HCT116 (cell line): ENCODE data around the gene TUBB4A. TPM values are rescaled to one million over a fixed set of nuclear protein-coding genes. Genes with fewer than 3 reads are reported as not detected.
A peak's percentile ranks its signal among the peaks of the same experiment; 100 is the strongest.

Experiments
- CEBPB ChIP-seq: IDR thresholded peaks from 2 replicates; pipeline ENCODE4 v1.6.1; 2012; ENCODE audit warnings: low read depth
- CTCF ChIP-seq, 3 experiments: fragments of 200-600 bp in 1 of 3; sonication (generic) in 1 of 3; IDR thresholded peaks in 2 of 3; conservative IDR thresholded peaks in 1 of 3; 2 replicates each; pipeline ENCODE4 v1.5.1; 2012 to 2017; ENCODE audit warnings: low read depth in 2 of 3, low read length in 2 of 3, antibody characterized with exemption in 1 of 3, borderline replicate concordance in 1 of 3, control low read depth in 1 of 3, mild to moderate bottlenecking in 1 of 3, mixed read lengths in 1 of 3, mixed run types in 1 of 3, moderate library complexity in 1 of 3; ENCODE audit not compliant: insufficient read depth in 1 of 3
- EZH2 ChIP-seq: fragments of 200-600 bp; sonication (generic); IDR thresholded peaks from 2 replicates; pipeline ENCODE4 v1.6.1; 2017; ENCODE audit warnings: antibody characterized with exemption, mixed run types
- EZH2phosphoT487 ChIP-seq: fragments of 200-600 bp; IDR thresholded peaks from 2 replicates; pipeline ENCODE4 v1.6.1; 2018; ENCODE audit warnings: antibody characterized with exemption, borderline replicate concordance
- JUND ChIP-seq: IDR thresholded peaks from 2 replicates; pipeline ENCODE4 v1.6.1; 2012
- MAX ChIP-seq: IDR thresholded peaks from 2 replicates; pipeline ENCODE4 v1.6.1; 2012
- POLR2A ChIP-seq: IDR thresholded peaks from 2 replicates; pipeline ENCODE4 v1.7.0; 2011; ENCODE audit warnings: borderline replicate concordance; ENCODE audit not compliant: insufficient read depth, insufficient read length; ENCODE audit errors: extremely low read depth
- SP1 ChIP-seq: IDR thresholded peaks from 2 replicates; pipeline ENCODE4 v1.6.1; 2012; ENCODE audit warnings: low read depth
- TCF7L2 ChIP-seq: IDR thresholded peaks from 2 replicates; pipeline ENCODE4 v1.7.0; 2011; ENCODE audit warnings: borderline replicate concordance, inconsistent platforms; ENCODE audit not compliant: insufficient read depth, insufficient read length; ENCODE audit errors: extremely low read depth
- YY1 ChIP-seq: IDR thresholded peaks from 2 replicates; pipeline ENCODE4 v1.6.1; 2011; ENCODE audit warnings: low read length, low read depth, moderate library complexity, mild to moderate bottlenecking; ENCODE audit not compliant: insufficient replicate concordance; ENCODE audit errors: extremely low read depth
- ZBTB33 ChIP-seq: IDR thresholded peaks from 2 replicates; pipeline ENCODE4 v1.6.1; 2011; ENCODE audit warnings: mild to moderate bottlenecking, low read length, moderate library complexity; ENCODE audit not compliant: insufficient replicate concordance; ENCODE audit errors: extremely low read depth
- ZFX ChIP-seq: fragments of 450-650 bp; IDR thresholded peaks from 2 replicates; pipeline ENCODE4 v1.6.1; 2017
- ZNF274 ChIP-seq: fragments of 200-500 bp; sonication (Bioruptor generic); IDR thresholded peaks from 2 replicates; pipeline ENCODE4 v1.6.1; 2014; ENCODE audit warnings: mild to moderate bottlenecking, low read depth, low read length, inconsistent platforms
- total RNA-seq: library from RNA; stranded (reverse); gene quantifications from one replicate; pipeline ENCODE4 v1.2.1, GENCODE V29; 2021; ENCODE audit not compliant: unreplicated experiment

Gene TUBB4A
- total RNA-seq, 1 experiment from 2014 or later: 32.5 TPM

- peak; percentile 61 for TF ChIP-seq ZBTB33
- peak; percentile 9 for TF ChIP-seq TCF7L2
- peak; percentile 32 for TF ChIP-seq YY1
- no peak; the same call in 1 of the 2 replicates for TF ChIP-seq JUND
- TF ChIP-seq ZFX: peak; percentile 70; the same call in 1 of the 2 replicates
- no peak for TF ChIP-seq CTCF (IDR thresholded peaks at IDR 0.05 in 2 of 3, conservative IDR thresholded peaks at IDR 0.05 in 1 of 3; ENCODE audit: borderline replicate concordance in 1 of 3, insufficient read depth in 1 of 3, low read depth in 2 of 3, low read length in 2 of 3)
- no peak for TF ChIP-seq ZNF274
- peak; percentile 99 for TF ChIP-seq POLR2A
- no peak for TF ChIP-seq EZH2
- TF ChIP-seq CEBPB: no peak
- peak; percentile 30; the same call in 1 of the 2 replicates for TF ChIP-seq MAX
- peak; percentile 65 for TF ChIP-seq SP1
- TF ChIP-seq EZH2phosphoT487: no peak
Measured at GRCh38 chr19:6530386-6531162, 28.5 kb upstream of the TUBB4A start, which contains the start of gene TNFSF9 (continued).
